DOHH2 (cell line): Measurements from ENCODE around the gene GGACT.

Experiments used
- EZH2phosphoT487 ChIP-seq: fragments of 200-600 bp; sonication (generic); IDR thresholded peaks from 2 replicates; pipeline ENCODE4 v1.6.1; 2017; ENCODE audit warnings: borderline replicate concordance, mild to moderate bottlenecking, antibody characterized with exemption, low read length, moderate library complexity, mixed read lengths
- TF ChIP-seq, protein P1 (sequence below): fragments of 200-600 bp; sonication (generic); IDR thresholded peaks from one replicate; pipeline ENCODE4 v1.5.1; 2014; ENCODE audit warnings: antibody characterized with exemption, mild to moderate bottlenecking, low read depth, low read length; ENCODE audit not compliant: poor library complexity, severe bottlenecking

DNA sequence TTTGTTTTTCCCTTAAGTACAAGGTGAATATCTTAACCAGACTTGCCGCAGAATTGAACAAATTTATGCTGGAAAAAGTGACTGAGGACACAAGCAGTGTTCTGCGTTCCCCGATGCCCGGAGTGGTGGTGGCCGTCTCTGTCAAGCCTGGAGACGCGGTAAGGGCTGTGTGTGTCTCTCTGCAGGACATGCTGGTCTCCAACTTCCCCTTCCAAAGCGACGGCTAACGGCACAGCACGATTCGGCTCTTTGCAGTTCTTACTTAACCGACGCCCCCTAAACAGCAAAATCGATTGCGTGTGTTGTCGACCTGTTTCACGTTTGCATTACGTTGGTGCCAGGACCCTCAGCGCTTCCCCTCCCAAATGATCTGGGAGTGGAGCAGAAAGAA is 73.2 kb downstream of the GGACT start:
- TF ChIP-seq, protein P1, sequence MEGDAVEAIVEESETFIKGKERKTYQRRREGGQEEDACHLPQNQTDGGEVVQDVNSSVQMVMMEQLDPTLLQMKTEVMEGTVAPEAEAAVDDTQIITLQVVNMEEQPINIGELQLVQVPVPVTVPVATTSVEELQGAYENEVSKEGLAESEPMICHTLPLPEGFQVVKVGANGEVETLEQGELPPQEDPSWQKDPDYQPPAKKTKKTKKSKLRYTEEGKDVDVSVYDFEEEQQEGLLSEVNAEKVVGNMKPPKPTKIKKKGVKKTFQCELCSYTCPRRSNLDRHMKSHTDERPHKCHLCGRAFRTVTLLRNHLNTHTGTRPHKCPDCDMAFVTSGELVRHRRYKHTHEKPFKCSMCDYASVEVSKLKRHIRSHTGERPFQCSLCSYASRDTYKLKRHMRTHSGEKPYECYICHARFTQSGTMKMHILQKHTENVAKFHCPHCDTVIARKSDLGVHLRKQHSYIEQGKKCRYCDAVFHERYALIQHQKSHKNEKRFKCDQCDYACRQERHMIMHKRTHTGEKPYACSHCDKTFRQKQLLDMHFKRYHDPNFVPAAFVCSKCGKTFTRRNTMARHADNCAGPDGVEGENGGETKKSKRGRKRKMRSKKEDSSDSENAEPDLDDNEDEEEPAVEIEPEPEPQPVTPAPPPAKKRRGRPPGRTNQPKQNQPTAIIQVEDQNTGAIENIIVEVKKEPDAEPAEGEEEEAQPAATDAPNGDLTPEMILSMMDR = no peak
- TF ChIP-seq EZH2phosphoT487 = no peak
